Transverse colon (tissue), 4 donors: ENCODE data around the gene RPL4.

ENCODE experiments used
- CTCF ChIP-seq, 5 experiments: fragments of 200-600 bp in 3 of 5; fragments of 450-650 bp in 2 of 5; sonication (generic) in 3 of 5; IDR thresholded peaks; 1 replicate in 2 of 5; 2 replicates in 3 of 5; pipeline ENCODE4 v1.5.1; 2016 to 2017; ENCODE audit warnings: antibody characterized with exemption in 5 of 5, inconsistent platforms in 3 of 5, mild to moderate bottlenecking in 2 of 5, moderate library complexity in 1 of 5
- EP300 ChIP-seq: sonication (generic); formaldehyde crosslinking; IDR thresholded peaks from one replicate; pipeline ENCODE4 v1.6.1; 2017; ENCODE audit warnings: antibody characterized with exemption, low read depth
- POLR2AphosphoS5 ChIP-seq, 3 donors: sonication (generic); formaldehyde crosslinking; IDR thresholded peaks; one replicate each; pipeline ENCODE4 v1.6.1; 2016; ENCODE audit warnings: antibody characterized with exemption in 3 of 3

GRCh38 chr15:66496951-66497501 lies 7.6 kb downstream of the RPL4 start:
- no peak for TF ChIP-seq CTCF (IDR thresholded peaks at IDR 0.05)
- TF ChIP-seq EP300: no peak
- no peak for TF ChIP-seq POLR2AphosphoS5 (IDR thresholded peaks at IDR 0.05)
